Measurements from ENCODE around the gene NOX4.
"Not testable (repeated sequence)": the region's sequence is repeated elsewhere in the genome, so short reads cannot be mapped to it uniquely, and the experiment has no call there.

The NOX4 gene

DNA sequence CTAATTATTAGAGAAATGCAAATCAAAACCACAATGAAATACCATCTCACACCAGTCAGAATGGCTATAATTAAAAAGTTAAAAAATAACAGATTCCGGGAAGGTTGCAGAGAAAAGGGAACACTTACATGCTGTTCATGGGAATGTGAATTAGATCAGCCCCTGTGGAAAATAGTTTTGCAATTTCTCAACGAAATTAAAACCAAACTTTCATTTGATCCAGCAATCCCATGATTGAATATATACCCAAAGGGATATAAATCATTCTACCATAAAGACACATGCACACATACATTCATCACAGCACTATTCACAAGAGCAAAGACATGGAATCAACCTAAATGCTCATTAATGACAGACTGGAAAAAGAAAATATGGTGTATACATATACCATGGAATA is 32.5 kb downstream of the NOX4 start:
- no peak for DNase-seq (ENCODE audit: low read depth)

DNA sequence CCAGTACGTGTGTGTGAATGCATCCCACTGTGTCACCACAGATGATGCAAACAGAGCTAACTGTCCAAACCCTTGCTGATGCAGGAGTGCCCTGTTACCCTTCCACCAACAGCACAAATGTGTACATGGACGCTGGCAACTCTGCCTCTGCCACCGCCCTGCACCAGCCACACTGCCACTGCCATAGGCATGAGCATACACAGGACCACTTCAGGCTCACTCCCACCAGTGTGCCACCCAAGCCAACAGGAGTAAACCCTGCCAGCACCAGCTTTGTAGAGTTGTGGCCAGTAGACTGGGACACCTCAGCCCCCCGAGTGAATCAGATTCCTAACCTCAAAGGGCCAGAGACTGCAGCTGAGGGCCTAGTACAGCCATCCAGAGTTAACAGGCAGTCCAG is 34.0 kb downstream of the NOX4 start:
- no peak for DNase-seq (ENCODE audit: low read depth)

DNA sequence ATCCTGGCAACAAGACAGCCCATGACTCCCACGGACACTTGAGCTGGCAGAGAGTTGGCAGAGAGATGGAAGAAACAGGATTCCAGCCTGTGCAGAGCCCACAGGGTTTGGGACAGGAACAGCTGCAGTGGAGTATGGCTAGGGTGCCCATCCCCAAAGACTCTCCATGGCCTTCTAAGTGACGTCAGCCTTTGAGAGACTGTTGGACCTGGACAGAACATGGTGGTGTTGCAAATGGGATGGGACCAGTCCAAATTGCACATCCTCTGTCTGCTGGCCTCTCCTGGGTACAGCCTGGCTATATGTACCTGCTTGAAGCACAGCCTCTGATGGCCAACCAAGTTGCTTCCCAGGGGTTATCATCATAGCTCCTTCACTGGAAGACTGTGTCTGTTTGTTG is 34.5 kb downstream of the NOX4 start:
- DNase-seq (ENCODE audit: low read depth): no peak

DNA sequence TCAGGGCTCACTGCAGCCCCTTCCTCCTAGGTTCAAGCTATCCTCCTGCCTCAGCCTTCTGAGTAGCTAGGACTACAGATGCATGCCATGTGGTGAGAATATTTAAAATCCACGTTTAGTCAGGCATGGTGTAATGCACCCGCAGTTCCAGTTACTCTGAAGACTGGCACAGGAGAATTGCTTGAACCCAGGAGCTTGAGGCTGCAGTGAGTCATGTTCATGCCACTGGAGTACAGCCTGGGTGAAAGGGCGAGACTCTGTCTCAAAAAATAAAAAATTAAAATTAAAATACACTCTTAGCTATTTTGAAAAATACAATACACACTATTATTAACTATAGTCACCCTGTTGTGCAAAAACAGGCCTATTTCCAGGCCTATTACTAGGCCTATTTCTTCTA is 38.4 kb downstream of the NOX4 start:
- DNase-seq (ENCODE audit: low read depth): no peak

DNA sequence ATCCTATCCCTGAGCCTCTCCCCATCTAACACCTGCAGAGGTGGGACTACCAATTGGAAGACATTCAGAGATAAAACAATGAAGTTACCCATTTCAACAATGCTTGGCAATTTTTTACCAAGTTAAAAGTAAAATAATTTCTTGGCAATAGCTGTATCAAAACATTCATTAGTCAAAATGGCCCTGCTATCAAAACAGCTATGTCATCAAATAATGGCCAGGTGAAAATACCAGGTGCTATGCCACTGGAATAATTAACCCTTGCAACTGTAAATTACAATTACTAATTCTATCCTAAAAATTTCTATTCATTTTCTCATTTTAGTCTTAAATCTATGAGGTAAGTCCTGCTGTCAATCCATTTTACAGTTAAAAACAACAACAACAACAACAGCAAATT is 43.3 kb downstream of the NOX4 start:
- DNase-seq (ENCODE audit: low read depth): no peak

DNA sequence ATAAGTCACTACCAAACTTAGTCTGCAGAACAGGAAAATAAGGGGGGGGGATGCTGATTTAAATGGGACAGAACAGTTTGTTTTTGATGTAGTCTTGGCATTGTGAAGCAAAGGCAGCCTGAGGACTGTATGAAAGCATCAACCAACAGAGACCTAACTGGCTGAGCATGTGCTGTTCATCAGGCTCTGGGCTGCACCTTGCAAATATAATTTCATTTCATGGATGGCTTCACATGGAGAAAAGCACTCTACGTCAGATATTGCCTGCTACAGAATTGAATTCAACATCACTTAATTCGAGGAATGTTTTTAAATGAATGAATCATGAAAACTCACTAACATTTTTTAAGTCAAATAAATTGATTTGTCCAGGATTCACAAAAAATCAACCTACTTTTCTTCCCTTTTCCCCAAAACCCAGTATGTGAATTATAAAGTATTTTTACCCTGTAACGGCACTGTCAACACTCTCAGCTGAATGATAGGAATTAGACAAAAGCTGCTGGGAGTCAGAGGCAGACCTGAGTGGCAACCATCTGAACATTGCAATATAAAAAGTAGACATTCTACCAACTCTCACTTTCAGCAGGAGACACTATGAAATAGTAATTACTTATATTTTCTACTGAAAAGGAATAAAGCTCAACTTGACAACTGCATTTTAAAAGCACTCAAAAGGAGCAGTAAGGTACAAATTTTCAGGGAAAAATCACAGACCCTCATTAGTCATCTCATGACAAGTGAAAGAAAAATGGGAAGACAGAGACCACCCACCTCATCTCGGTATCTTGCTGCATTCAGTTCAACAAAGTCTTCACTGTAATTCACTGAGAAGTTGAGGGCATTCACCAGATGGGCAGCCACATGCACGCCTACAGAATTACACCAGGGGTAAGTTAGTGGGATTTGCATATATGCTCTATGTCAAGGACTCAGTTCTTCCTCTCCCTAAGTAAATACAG is 47.5 kb downstream of the NOX4 start:
- no peak for DNase-seq (ENCODE audit: low read depth)

DNA sequence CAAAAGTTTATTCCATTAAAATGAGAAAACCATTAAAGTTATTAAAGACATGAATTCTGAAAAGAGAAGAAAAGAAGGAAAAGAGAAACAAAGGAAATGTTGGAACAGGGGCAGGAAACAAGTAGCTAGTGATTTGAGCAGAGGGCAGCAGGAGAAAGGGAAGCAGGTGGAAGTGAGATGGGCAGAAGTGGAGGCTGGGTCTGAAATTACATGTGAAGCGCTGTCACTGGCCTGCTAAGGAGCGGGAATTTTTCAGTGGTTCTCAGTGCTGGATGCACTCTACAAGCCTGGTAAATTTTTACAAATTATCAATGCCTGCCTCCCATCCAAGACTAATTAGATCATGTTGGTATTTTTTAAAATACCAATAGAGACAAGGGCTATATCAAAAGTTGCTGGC is 48.4 kb downstream of the NOX4 start:
- no peak for DNase-seq (ENCODE audit: low read depth)

DNA sequence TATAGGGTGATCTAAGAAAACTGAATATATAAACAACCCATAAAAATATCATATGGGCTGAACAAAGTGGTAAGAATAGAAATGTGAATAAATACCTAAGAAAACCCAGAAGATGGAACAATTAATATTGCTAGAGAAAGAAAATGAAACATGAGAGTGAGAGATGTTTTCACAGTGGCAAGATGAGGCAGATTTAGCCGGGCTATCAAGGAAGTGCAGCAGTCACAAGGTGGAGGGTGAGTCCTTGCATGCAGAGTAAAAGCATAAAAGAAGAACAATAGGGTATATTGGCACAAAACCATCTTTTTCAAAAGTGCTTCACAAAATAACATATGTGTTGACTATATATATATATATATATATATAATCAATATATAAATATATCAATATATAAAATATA is 49.6 kb downstream of the NOX4 start:
- no peak for DNase-seq (ENCODE audit: low read depth)

DNA sequence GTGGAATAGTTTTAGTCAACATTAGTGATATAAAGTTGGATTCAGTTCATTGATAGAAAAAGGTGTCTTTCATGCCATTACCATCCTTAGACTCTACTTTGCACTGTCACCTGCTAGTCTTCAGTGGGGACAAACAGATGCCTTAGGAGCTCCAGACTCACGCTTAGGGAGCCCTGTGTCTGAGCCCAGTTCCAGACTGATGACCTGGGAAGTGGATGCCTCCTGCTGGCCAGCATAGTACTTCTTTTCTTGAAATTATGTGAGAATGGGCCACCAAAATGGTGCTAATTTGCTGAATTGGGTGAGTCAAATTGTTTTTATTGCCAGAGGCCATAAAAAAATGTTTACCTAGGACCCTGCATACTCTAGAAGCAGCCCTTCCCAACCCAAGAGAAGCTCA is 53.9 kb downstream of the NOX4 start:
- DNase-seq (ENCODE audit: low read depth): no peak

DNA sequence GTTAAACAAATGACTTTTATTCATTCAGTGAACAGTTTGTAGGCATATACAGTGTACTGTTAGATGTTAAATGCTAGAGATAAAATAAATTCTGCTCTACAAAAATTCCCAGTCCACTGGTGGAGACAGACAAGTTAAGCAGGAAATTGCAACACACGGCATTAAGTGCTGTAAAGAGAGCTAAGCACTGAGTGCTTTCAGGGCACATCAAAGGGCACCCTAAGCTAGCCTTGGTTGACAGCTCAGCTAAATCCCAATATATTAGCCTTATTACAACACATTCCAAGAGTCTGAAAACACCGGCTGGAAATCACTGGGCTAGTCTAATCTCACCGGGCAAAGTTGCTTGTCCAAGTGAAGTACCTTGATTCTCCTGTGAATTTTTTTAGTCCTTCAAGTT is 55.1 kb downstream of the NOX4 start:
- DNase-seq (ENCODE audit: low read depth): no peak

DNA sequence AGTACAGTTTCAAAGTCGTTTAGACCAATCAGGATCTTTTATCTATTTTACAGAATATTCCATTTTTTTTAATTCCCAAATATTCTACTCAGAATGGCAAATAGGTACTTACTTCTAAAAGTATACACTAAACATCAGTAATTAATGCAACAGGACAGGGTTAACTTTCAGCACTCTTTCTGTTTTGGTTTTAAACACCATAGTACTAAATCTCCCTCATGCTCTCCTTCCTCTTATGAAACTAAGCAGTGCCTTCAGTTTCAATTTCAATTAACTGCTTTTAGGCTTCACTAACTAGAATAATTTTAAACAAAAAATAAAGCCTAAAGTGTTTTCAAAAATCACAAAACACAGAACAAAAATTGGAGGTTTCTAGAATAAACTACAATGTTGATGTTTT is 57.9 kb downstream of the NOX4 start:
- no peak for DNase-seq (ENCODE audit: low read depth)

DNA sequence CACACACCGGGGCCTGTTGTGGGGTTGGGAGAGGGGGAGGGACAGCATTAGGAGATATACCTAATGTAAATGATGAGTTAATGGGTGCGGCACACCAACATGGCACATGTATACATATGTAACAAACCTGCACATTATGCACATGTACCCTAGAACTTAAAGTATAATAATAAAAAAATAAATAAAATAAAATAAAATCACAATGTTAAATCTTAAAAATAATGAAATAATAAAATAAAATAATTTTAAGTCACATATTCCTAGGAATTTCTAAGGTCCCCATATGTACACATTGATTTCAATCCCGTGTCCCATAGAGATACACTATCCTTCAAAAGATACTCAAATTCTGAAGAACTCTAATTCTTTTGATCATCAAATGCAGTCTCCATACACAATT is 59.0 kb downstream of the NOX4 start:
- DNase-seq (ENCODE audit: low read depth): not testable (repeated sequence)

DNA sequence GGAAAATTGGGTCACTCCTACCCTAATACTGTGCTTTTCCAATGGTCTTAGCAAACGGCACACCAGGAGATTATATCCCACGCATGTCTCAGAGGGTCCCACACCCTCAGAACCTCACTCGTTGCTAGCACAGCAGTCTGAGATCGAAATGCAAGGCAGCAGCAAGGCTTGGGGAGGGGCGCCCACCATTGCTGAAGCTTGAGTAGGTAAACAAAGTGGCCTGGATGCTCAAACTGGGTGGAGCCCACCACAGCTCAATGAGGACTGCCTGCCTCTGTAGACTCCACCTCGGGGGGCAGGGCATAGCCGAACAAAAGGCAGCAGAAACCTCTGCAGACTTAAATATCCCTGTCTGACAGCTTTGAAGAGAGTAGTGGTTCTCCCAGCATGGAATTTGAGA is 64.7 kb downstream of the NOX4 start:
- not testable (repeated sequence) for DNase-seq (ENCODE audit: low read depth)

DNA sequence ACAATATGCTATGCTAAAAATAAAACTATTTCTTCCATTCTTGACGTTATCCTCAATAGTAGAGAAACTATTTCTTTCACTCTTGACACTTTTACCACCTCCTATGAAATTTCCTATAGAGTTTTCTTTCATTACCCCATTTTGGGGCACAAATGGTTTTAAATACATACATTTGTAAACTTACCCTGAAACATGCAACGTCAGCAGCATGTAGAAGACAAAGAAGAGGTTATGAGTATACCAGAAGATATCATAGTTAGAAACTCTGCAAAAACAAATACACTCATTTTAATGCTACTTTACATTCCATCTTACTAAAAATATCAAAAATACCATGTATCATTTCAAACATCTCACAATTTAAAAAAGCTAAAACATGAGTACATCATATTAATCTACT is 69.5 kb downstream of the NOX4 start:
- DNase-seq (ENCODE audit: low read depth): no peak

DNA sequence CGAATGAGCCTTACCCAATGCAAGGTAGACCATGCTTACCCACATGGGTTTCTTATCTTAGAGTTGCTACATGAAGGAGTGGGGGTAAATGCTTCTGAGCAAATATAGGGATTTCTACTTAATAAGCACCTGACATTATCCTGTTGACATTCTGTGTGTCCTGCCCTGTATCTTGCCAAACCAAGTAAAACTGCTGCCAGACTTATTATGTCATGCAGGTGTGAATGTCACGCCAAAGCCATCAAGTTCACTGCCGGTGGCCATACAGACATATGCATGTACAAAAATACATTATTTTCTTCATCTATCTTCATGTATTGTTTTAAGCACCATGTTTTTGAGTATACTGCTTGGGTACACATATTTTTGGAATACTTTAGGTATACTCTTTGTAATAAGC is 70.2 kb downstream of the NOX4 start:
- DNase-seq (ENCODE audit: low read depth): no peak

DNA sequence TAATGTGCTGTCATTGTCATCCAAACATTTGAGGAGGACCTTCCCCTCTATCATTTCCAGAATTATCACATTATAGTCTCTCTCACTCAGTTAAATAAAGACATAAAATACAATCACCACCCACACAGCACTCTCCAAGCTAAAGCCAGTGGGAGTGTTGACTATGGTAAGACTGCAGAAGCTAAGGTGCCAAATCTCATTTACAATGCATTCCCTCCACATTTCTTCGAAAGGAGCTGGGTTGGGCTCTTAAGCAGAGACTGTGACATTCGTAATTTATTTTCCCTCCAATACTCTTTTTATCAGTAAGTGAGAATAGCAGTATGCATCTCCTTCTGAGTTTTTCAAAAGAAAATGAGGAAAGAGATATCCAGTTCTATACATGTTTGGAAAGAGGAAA is 74.2 kb downstream of the NOX4 start:
- DNase-seq (ENCODE audit: low read depth): no peak

DNA sequence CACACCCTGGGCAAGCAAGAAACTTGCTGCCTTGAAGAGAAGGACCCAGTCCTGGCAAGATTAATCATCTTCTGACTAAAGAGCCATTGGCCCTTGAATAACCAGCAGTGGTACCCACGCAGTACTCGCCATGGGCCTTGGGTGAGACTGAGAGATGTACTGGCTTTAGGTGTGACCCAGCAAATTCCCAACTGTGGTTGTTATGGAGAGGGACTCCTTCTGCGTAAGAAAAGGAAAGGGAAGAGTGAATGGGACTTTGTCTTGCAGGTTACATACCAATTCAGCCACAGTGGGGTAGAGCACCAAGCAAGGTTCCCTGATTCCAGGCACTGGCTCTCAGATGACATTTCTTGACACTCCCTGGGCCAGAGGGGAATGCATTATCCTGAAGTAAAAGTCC is 80.1 kb downstream of the NOX4 start:
- not testable (repeated sequence) for DNase-seq (ENCODE audit: low read depth)

DNA sequence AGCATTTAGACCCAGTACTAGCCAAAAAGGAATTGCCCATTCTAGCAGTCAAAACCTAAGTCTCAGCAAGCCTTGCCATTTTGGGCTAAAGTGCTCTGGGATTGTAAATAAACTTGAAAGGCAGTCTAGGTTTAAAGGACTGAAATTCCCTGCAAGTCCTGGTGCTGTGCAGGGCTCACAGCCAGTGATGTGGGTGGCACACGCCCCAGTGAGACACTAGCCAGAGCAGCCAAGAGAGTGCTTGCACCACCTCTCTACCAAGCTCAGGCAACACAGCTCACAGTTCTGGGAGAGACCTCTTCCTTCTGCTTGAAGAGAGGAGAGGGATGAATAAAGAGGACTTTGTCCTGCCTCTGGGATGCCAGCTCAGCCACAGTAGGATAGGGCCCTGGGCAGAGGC is 80.5 kb downstream of the NOX4 start:
- DNase-seq (ENCODE audit: low read depth): not testable (repeated sequence)

DNA sequence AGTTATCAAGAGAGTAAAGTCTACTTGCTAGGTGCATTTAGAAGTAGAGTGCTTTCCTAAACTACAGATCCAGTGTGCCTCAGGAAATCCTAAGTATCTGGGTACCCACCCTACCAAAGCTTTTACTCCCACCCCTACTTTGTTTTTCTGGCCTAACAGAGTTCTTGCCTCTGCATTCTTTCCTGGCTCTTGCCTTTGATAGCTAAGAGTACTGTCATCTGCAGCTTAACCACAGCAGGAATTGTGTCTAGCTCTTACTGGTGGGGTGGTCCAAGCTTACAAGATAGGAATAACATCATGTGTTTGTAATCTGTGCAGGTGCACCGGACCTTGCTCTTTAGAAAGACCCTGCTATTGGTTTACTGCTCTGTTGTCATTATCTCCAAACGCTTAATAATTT is 82.7 kb downstream of the NOX4 start:
- not testable (repeated sequence) for DNase-seq (ENCODE audit: low read depth)

DNA sequence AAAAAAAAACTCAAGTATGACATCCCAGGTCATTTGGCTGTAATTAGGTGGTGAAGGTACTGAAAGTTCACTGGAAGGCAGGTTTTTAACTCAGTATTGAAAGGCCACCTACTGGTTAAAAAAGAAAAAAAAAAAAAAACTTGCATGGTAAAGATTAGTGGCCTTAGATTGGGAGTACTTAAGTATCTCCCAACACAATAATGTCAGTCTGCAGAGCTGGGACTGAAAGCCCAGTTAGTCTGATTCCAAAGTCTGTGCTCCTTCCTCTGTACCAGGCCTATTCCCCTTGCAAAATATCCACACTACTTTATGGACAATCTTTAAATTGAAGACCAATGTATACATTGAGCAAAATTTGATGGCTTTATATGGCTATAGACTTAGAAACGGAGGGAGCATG is 85.5 kb downstream of the NOX4 start:
- no peak for DNase-seq (ENCODE audit: low read depth)

DNA sequence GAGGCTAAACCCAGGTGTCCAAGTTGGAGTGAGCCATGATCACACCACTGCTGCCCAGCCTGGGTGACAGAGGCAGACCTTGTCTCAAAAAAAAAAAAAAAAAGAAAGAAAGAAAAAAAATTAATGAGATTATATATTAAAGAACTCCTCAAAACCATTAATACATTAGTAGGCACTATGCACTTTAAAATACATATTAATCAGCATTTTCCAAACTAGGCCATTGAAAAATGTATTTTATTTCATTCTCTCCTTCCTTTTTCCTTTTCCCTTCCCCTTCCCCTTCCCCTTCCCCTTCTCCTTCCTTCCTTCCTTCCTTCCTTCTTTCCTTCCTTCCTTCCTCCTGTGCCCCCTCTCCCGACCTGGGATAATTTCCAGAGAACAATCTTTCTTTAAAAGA is 99.5 kb downstream of the NOX4 start:
- not testable (repeated sequence) for DNase-seq (ENCODE audit: low read depth)

DNA sequence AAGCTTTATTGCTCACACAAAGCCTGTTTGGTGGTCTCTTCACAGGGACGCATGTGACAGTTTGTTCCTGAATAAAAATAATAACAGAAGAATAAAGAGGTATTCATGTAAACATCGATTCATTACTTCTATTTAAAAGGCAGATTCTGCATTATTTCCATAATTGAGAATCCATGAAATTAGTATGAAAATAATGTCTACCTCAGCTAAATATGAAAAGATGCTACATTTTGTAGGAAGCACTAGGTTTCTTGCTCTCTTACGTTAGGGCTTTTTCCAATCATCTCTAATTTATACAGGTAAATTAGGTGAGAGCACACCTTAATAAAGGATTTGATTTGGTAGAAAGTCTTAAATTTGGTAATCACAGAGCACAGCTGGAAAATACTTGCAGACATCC is 103.7 kb downstream of the NOX4 start:
- DNase-seq (ENCODE audit: low read depth): not testable (repeated sequence)

DNA sequence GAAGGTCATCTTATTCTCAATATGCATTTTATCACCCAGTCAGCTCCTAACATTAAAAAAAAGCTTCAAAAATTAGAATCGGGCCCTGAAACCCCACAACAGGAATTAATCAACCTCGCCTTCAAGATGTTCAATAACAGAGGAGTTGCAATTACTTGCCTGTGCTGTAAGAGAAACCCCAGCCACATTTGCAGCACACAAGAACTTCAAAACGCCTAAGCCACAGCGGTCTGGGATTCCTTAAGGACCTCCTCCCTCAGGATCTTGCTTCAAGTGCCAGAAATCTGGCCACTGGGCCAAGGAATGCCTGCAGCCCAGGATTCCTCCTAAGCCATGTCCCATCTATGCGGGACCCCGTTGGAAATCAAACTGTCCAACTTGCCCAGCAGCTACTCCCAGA is 108.2 kb downstream of the NOX4 start:
- not testable (repeated sequence) for DNase-seq (ENCODE audit: low read depth)

DNA sequence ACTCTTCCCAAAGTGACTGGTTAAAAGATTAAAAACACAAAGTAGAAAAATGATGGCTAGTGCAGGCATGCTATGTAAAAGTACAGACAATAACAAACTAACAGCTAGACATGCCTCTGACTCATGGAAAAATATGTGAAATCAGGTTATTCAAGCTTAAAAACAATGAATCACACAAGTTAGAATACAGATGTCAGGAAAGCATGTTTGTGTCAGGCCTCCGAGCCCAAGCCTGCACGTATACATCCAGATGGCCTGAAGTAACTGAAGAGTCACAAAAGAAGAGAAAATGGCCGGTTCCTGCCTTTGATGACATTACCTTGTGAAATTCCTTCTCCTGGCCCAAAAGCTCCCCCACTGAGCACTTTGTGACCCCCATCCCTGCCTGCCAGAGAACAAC is 110.1 kb downstream of the NOX4 start:
- DNase-seq (ENCODE audit: low read depth): no peak
